Measurements from ENCODE around the gene SEMA4B. TPM values are rescaled to one million over a fixed set of nuclear protein-coding genes. Genes with fewer than 3 reads are reported as not detected.

SEMA4B gene
- total and polyA plus RNA-seq, 9 of the 15 experiments (the other 6 are each of a cell fraction or from before 2014, with no cell fraction given) = 1.3 to 33.6 (median 11.0) TPM

- TF ChIP-seq TCF15 (CRISPR knock-in tag; IDR thresholded peaks at IDR 0.05) (no peak), HBP1 (CRISPR knock-in tag; IDR thresholded peaks at IDR 0.05) (peak; percentile 79; the same call in 1 of the 2 replicates), NR2C1 (IDR thresholded peaks at IDR 0.05) (no peak), NR2C1 (tag; IDR thresholded peaks at IDR 0.05) (no peak), GABPB2 (CRISPR knock-in tag; conservative IDR thresholded peaks at IDR 0.05) (no peak), ZNF436 (CRISPR knock-in tag; IDR thresholded peaks at IDR 0.05) (no peak), ZNF124 (CRISPR knock-in tag; IDR thresholded peaks at IDR 0.05) (no peak), ZNF175 (CRISPR knock-in tag; IDR thresholded peaks at IDR 0.05; ENCODE audit: low read depth) (no peak), IRF2 (CRISPR knock-in tag; IDR thresholded peaks at IDR 0.05) (no peak), HMG20B (CRISPR knock-in tag; IDR thresholded peaks at IDR 0.05) (no peak), ZNF134 (CRISPR knock-in tag; conservative IDR thresholded peaks at IDR 0.05) (no peak), ZNF830 (CRISPR knock-in tag; IDR thresholded peaks at IDR 0.05) (no peak), ZNF75A (CRISPR knock-in tag; IDR thresholded peaks at IDR 0.05) (no peak), KLF16 (IDR thresholded peaks at IDR 0.05) (no peak), BHLHE40 (IDR thresholded peaks at IDR 0.05; ENCODE audit: low read length) (no peak), PYGO2 (tag; IDR thresholded peaks at IDR 0.05) (no peak), PREB (CRISPR knock-in tag; IDR thresholded peaks at IDR 0.05) (no peak), ELF4 (CRISPR knock-in tag; IDR thresholded peaks at IDR 0.05) (peak; percentile 90), YBX1 (IDR thresholded peaks at IDR 0.05) (no peak), EP400 (IDR thresholded peaks at IDR 0.05) (peak; percentile 23; the same call in 1 of the 2 replicates), LEF1 (IDR thresholded peaks at IDR 0.05) (0 out of 2 replicates have a peak, but pooled peaks have one; percentile 41), PTRF (tag; IDR thresholded peaks at IDR 0.05) (no peak), ARID3B (CRISPR knock-in tag; IDR thresholded peaks at IDR 0.05; ENCODE audit: borderline replicate concordance) (no peak), TAF15 (IDR thresholded peaks at IDR 0.05; ENCODE audit: low read depth, low read length) (no peak), CBFA2T2 (conservative IDR thresholded peaks at IDR 0.05) (no peak)
These were observed 12.0 kb upstream of the SEMA4B start (continued) for GRCh38 chr15:90188914-90189748.
